Tibial artery (tissue), 4 donors: ENCODE results near the gene TOM1L2.

Experiments used
- DNase-seq, 2 donors: peaks; one replicate each; pipeline ENCODE4 v3.0.0-alpha.2; 2019
- H3K27ac ChIP-seq, 2 donors: fragments of 200-600 bp; sonication (generic) in 1 of 2; 1 replicate in 1 of 2; 2 replicates in 1 of 2; pipeline ENCODE4 v1.5.1; 2018 to 2019; ENCODE audit warnings: mild to moderate bottlenecking in 1 of 2
- H3K27me3 ChIP-seq, 2 donors: fragments of 200-600 bp; sonication (generic) in 1 of 2; one replicate each; pipeline versions ENCODE4 v1.5.1 to v1.6.0; 2016 to 2019
- H3K36me3 ChIP-seq, 3 donors: fragments of 200-600 bp; sonication (generic) in 2 of 3; one replicate each; pipeline ENCODE4 v1.5.1; 2016 to 2019; ENCODE audit warnings: mild to moderate bottlenecking in 2 of 3
- H3K4me1 ChIP-seq, 4 donors: fragments of 200-600 bp; sonication (generic) in 2 of 4; 1 replicate in 3 of 4; 2 replicates in 1 of 4; pipeline ENCODE4 v1.5.1; 2016 to 2019
- H3K4me3 ChIP-seq, 2 donors: fragments of 200-600 bp; sonication (generic) in 1 of 2; 1 replicate in 1 of 2; 2 replicates in 1 of 2; pipeline ENCODE4 v1.5.1; 2018 to 2019; ENCODE audit warnings: mild to moderate bottlenecking in 2 of 2
- H3K9me3 ChIP-seq, 3 donors: fragments of 200-600 bp; sonication (generic) in 1 of 3; one replicate each; pipeline ENCODE4 v1.5.1; 2016 to 2019
- CTCF ChIP-seq, 2 experiments: fragments of 200-600 bp in 1 of 2; fragments of 450-650 bp in 1 of 2; IDR thresholded peaks; one replicate each; pipeline ENCODE4 v1.5.1; 2017 to 2019; ENCODE audit warnings: antibody characterized with exemption in 2 of 2, mild to moderate bottlenecking in 1 of 2, moderate library complexity in 1 of 2
- intact Hi-C: fragments of 100-400 bp; cut with DNase I; formaldehyde crosslinking; loops from one replicate; pipeline ENCODE4 v1.15.0; 2023; ENCODE audit warnings: low total_unique reads

TOM1L2 gene

GRCh38 chr17:17970699-17971430 lies 1.3 kb downstream of the TOM1L2 start:
- intact Hi-C loops = no loop called here
- H3K27ac ChIP-seq = peak overlapping the region; percentile 83 to 88
- no peaks in the 10 kb centered on the region for H3K9me3 ChIP-seq
- no peaks in the 10 kb centered on the region for H3K27me3 ChIP-seq
- TF ChIP-seq CTCF (IDR thresholded peaks at IDR 0.05) = no peak
- H3K4me1 ChIP-seq = peaks cover 0 to 35% (median 25%) of the 10 kb centered on the region in 4 donors
- H3K4me3 ChIP-seq = peak overlapping the region; percentile 78 to 83
- DNase-seq = no peak
- no peaks in the 10 kb centered on the region for H3K36me3 ChIP-seq

GRCh38 chr17:17966399-17966798 lies 5.8 kb downstream of the TOM1L2 start:
- no peaks in the 10 kb centered on the region for H3K27me3 ChIP-seq
- H3K36me3 ChIP-seq = no peaks in the 10 kb centered on the region
- H3K4me1 ChIP-seq = peaks cover 0 to 29% (median 17%) of the 10 kb centered on the region in 4 donors
- intact Hi-C loops = no loop called here
- H3K27ac ChIP-seq = no peak overlapping the region
- TF ChIP-seq CTCF (IDR thresholded peaks at IDR 0.05) = no peak
- DNase-seq = no peak
- no peak overlapping the region for H3K4me3 ChIP-seq
- H3K9me3 ChIP-seq = no peaks in the 10 kb centered on the region

- Histone ChIP-seq H3K36me3 (no peaks in the 10 kb centered on the region), H3K4me3 (no peak overlapping the region), H3K27me3 (no peaks in the 10 kb centered on the region), H3K4me1 (peaks cover 0 to 22% (median 8%) of the 10 kb centered on the region in 4 donors), H3K27ac (no peak overlapping the region), H3K9me3 (no peaks in the 10 kb centered on the region)
- intact Hi-C loops = no loop called here
- DNase-seq = no peak
- no peak for TF ChIP-seq CTCF (IDR thresholded peaks at IDR 0.05)
Observed at GRCh38 chr17:17965152-17965721, 7.0 kb downstream of the TOM1L2 start.

- no peak overlapping the region for H3K27ac ChIP-seq
- intact Hi-C loops = no loop called here
- no peaks in the 10 kb centered on the region for H3K9me3 ChIP-seq
Observed at GRCh38 chr17:17964710-17965109, 7.5 kb downstream of the TOM1L2 start.

GRCh38 chr17:17963694-17964436 lies 8.3 kb downstream of the TOM1L2 start:
- no peak for DNase-seq
- H3K4me3 ChIP-seq = no peak overlapping the region
- H3K27ac ChIP-seq = no peak overlapping the region
- H3K9me3 ChIP-seq = no peaks in the 10 kb centered on the region
- intact Hi-C loops = no loop called here
- H3K4me1 ChIP-seq = peaks cover 0 to 23% (median 11%) of the 10 kb centered on the region in 4 donors
- no peaks in the 10 kb centered on the region for H3K27me3 ChIP-seq
- H3K36me3 ChIP-seq = no peaks in the 10 kb centered on the region
- no peak for TF ChIP-seq CTCF (IDR thresholded peaks at IDR 0.05)

More at GRCh38 chr17:17964710-17965109, 7.5 kb downstream of the TOM1L2 start:
- DNase-seq = no peak
- TF ChIP-seq CTCF (IDR thresholded peaks at IDR 0.05) = no peak
- Histone ChIP-seq H3K4me3 (no peak overlapping the region), H3K36me3 (no peaks in the 10 kb centered on the region), H3K27me3 (no peaks in the 10 kb centered on the region), H3K4me1 (peaks cover 0 to 22% (median 6%) of the 10 kb centered on the region in 4 donors)
